Adrenal gland (tissue), 5 donors: ENCODE data around the gene GPSM1.

Experiments used
- POLR2A ChIP-seq, 2 donors: fragments of 450-650 bp; IDR thresholded peaks; one replicate each; pipeline ENCODE4 v1.6.1; 2017; ENCODE audit warnings: antibody characterized with exemption in 2 of 2, mild to moderate bottlenecking in 2 of 2, moderate library complexity in 1 of 2
- TF ChIP-seq, protein P1 (sequence below), 6 experiments: fragments of 450-650 bp in 4 of 6; fragments of 200-600 bp in 2 of 6; sonication (generic) in 1 of 6; IDR thresholded peaks; 1 replicate in 5 of 6; 2 replicates in 1 of 6; pipeline versions ENCODE4 v1.5.1 to v1.8.0; 2016 to 2021; ENCODE audit warnings: antibody characterized with exemption in 6 of 6, mild to moderate bottlenecking in 2 of 6, moderate library complexity in 1 of 6
- donor health status: DM: no; HTN: no; CAD: no.

DNA sequence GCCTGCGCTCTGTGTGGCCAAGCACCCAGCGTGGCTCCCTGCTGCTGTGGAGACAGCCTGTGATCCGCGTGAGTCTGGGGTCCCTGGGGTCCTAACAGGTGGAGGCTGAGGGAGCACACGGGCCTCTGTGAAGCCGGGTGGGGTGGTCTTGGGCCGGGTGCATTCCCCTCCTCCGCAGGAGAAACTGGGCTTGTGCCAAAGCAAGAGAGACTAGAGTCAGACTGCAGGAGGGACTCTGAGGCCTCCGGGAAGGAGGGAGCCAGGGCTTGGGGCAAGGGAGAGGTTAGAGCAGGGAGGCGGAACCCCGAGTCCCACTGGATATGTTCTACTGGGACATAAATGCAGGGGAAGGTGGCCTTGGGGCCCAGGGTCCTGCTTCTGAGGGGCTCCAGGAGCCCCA lies 25.7 kb downstream of the GPSM1 start:
- TF ChIP-seq, protein P1, sequence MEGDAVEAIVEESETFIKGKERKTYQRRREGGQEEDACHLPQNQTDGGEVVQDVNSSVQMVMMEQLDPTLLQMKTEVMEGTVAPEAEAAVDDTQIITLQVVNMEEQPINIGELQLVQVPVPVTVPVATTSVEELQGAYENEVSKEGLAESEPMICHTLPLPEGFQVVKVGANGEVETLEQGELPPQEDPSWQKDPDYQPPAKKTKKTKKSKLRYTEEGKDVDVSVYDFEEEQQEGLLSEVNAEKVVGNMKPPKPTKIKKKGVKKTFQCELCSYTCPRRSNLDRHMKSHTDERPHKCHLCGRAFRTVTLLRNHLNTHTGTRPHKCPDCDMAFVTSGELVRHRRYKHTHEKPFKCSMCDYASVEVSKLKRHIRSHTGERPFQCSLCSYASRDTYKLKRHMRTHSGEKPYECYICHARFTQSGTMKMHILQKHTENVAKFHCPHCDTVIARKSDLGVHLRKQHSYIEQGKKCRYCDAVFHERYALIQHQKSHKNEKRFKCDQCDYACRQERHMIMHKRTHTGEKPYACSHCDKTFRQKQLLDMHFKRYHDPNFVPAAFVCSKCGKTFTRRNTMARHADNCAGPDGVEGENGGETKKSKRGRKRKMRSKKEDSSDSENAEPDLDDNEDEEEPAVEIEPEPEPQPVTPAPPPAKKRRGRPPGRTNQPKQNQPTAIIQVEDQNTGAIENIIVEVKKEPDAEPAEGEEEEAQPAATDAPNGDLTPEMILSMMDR (IDR thresholded peaks at IDR 0.05), result no peak
- TF ChIP-seq POLR2A (IDR thresholded peaks at IDR 0.05), result no peak
